ENCODE data around the gene STIP1.

- TF ChIP-seq CTCF (IDR thresholded peaks at IDR 0.05 in 8 of 11, conservative IDR thresholded peaks at IDR 0.05 in 3 of 11) (peak in 1 of 11 experiments; percentile 6), POLR2AphosphoS5 (IDR thresholded peaks at IDR 0.05) (peak; percentile 69 to 78 (median 76)), POLR2A (IDR thresholded peaks at IDR 0.05) (no peak)
Observed at GRCh38 chr11:64226507-64227051, 40.6 kb downstream of the STIP1 start.
